MCF 10A (cell line): ENCODE measurements around the gene PELI3. TPM values are rescaled to one million over a fixed set of nuclear protein-coding genes. Genes with fewer than 3 reads are reported as not detected.
"Not testable (repeated sequence)": the region's sequence is repeated elsewhere in the genome, so short reads cannot be mapped to it uniquely, and the experiment has no call there.

Experiments used
- BruUV-seq: library from RNA; stranded (reverse); fragments of 400-500 nt; replicated peaks from 2 replicates; lab custom pipeline; 2021; lab: Mats Ljungman, UMichigan
- CTCF ChIA-PET: fragments of 300-600 bp; sonication (Branson Sonifier 250); formaldehyde crosslinking; extraction: SDS; loops from one replicate; lab custom pipeline; 2021; ENCODE audit warnings: antibody characterized with exemption, inconsistent platforms; lab: Yijun Ruan, JAX
- POLR2A ChIA-PET: fragments of 300-600, 350-650 bp; sonication (Branson Sonifier 250); formaldehyde crosslinking; extraction: SDS; loops from one replicate; lab custom pipeline; 2020; ENCODE audit warnings: antibody characterized with exemption, inconsistent platforms; lab: Yijun Ruan, JAX
- DNase-seq: peaks from one replicate; pipeline ENCODE4 v3.0.0-alpha.2; 2018; ENCODE audit not compliant: unreplicated experiment
- H3K27ac Mint-ChIP-seq: one replicate; pipeline ENCODE4 v1.8.0; 2022; ENCODE audit warnings: mild to moderate bottlenecking, low read depth, mixed read lengths; ENCODE audit not compliant: unreplicated experiment
- H3K27me3 Mint-ChIP-seq: one replicate; pipeline ENCODE4 v1.8.0; 2022; ENCODE audit warnings: mixed read lengths; ENCODE audit not compliant: insufficient read depth, unreplicated experiment
- H3K36me3 Mint-ChIP-seq: one replicate; pipeline ENCODE4 v1.8.0; 2022; ENCODE audit warnings: mild to moderate bottlenecking, moderate library complexity, mixed read lengths; ENCODE audit not compliant: insufficient read depth, unreplicated experiment
- H3K4me1 Mint-ChIP-seq: one replicate; pipeline ENCODE4 v1.8.0; 2022; ENCODE audit warnings: mixed read lengths; ENCODE audit not compliant: insufficient read depth, unreplicated experiment
- H3K4me3 Mint-ChIP-seq: one replicate; pipeline ENCODE4 v1.8.0; 2022; ENCODE audit warnings: mild to moderate bottlenecking, moderate library complexity, mixed read lengths; ENCODE audit not compliant: unreplicated experiment
- H3K9me3 Mint-ChIP-seq: one replicate; pipeline ENCODE4 v1.8.0; 2022; ENCODE audit warnings: mixed read lengths; ENCODE audit not compliant: unreplicated experiment
- intact Hi-C: fragments of 100-400 bp; cut with micrococcal nuclease; formaldehyde crosslinking; loops from 2 replicates; pipeline ENCODE4 v1.14.1; 2022
- total RNA-seq: library from RNA; stranded (reverse); gene quantifications from 2 replicates; pipeline ENCODE4 v1.2.3, GENCODE V29; 2022
- TF ChIP-seq, protein P1 (sequence below): fragments of 200-600 bp; IDR thresholded peaks from one replicate; pipeline ENCODE4 v1.8.0; 2022; ENCODE audit warnings: antibody characterized with exemption, mild to moderate bottlenecking; ENCODE audit not compliant: unreplicated experiment

Gene PELI3
- total RNA-seq, 1 experiment from 2014 or later, result 6.1 TPM

DNA sequence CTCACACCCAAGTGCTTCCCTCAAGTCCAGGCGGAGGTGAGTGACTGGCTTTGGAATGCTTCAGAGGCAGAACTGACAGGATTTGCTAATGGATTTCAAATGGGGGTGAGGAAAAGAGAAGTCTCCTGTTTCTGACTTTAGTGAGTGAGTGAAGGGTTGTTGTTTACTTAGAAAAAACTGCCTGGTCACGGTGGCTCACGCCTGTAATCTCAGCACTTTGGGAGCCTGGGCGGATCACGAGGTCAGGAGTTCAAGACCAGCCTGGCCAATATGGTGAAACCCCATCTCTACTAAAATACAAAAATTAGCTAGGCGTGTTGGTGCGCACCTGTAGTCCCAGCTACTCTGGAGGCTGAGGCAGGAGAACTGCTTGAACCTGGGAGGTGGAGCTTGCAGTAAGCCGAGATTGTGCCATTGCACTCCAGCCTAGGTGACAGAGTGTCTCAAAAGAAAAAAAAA is 34.8 kb upstream of the PELI3 start:
- DNase-seq, H3K27ac Mint-ChIP-seq, H3K9me3 Mint-ChIP-seq, H3K4me1 Mint-ChIP-seq, BruUV-seq, H3K27me3 Mint-ChIP-seq, H3K4me3 Mint-ChIP-seq, POLR2A ChIA-PET: not testable (repeated sequence)
- CTCF ChIA-PET, result interaction anchor here (0.7 kb wide), 1 partner anchor 33 kb away, joined by 4 read pairs; no protein-coding TSS in a partner anchor
- H3K36me3 Mint-ChIP-seq, result peaks cover 44% of the 10 kb centered on the region
- intact Hi-C loops, result loop anchor here (5.0 kb wide), 1 partner anchor 245 kb away; the partner anchor contains the start of gene RBM4B

DNA sequence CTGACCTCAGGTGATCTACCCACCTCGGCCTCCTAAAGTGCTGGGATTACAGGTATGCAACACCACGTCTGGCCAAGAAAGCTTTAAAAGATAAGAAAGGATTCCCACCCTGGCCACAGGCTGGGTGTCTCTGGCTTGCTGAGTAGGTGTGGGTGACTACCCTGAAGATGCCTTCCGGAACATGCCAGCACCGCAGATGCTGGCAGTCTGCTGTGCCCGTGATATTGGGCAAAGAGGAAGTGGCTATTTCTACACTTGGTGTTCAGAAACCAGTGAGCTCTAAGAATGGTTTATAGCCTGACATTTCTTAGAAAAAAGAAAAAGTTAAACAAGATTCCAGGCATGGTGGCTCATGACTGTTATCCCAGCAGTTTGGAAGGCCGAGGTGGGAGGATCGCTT is 34.1 kb upstream of the PELI3 start:
- Mint-ChIP-seq H3K4me1 (peaks cover under 1% of the 10 kb centered on the region), H3K36me3 (peaks cover 44% of the 10 kb centered on the region), H3K27me3 (no peaks in the 10 kb centered on the region), H3K9me3 (no peaks in the 10 kb centered on the region), H3K27ac (no peak overlapping the region), H3K4me3 (no peak overlapping the region)
- no peak for DNase-seq
- TF ChIP-seq, protein P1, sequence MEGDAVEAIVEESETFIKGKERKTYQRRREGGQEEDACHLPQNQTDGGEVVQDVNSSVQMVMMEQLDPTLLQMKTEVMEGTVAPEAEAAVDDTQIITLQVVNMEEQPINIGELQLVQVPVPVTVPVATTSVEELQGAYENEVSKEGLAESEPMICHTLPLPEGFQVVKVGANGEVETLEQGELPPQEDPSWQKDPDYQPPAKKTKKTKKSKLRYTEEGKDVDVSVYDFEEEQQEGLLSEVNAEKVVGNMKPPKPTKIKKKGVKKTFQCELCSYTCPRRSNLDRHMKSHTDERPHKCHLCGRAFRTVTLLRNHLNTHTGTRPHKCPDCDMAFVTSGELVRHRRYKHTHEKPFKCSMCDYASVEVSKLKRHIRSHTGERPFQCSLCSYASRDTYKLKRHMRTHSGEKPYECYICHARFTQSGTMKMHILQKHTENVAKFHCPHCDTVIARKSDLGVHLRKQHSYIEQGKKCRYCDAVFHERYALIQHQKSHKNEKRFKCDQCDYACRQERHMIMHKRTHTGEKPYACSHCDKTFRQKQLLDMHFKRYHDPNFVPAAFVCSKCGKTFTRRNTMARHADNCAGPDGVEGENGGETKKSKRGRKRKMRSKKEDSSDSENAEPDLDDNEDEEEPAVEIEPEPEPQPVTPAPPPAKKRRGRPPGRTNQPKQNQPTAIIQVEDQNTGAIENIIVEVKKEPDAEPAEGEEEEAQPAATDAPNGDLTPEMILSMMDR, result no peak
- ChIA-PET POLR2A (no interaction called here), CTCF (interaction anchor here (0.7 to 1.0 kb wide), 2 partner anchors 25 to 32 kb away, joined by 3 to 4 read pairs; no protein-coding TSS in a partner anchor)
- BruUV-seq, result no TSS peak
- intact Hi-C loops, result loop anchor here (5.0 kb wide), 1 partner anchor 245 kb away; the partner anchor contains the start of gene RBM4B

DNA sequence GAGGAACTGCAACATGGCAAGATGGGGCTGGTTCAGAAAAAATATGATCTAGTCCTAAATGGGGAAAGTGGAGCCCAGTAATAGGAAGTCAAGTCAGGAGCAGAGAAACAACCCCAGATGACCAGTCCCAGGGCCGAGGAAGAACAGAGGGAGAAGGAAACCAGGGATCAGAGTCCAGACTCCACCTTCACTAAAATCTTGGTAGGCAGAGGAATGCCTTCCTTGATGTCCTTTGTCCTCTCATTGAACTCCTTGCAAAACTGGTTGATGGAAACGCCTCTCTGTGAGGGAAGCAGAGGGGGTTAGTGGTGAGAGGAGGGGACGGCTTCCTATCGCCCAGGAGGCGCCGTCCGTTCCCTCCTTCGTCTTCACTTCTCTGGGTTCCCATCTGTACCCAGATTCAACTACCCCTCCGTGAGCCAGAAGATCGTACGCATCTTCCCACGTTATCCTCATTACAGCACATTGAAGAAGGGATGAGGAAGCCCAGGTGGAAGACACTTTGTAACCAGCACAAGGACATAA is 28.7 kb upstream of the PELI3 start:
- no TSS peak for BruUV-seq
- Mint-ChIP-seq H3K27ac (peak overlapping the region; percentile 97), H3K27me3 (no peaks in the 10 kb centered on the region), H3K4me1 (peaks cover 10% of the 10 kb centered on the region), H3K9me3 (no peaks in the 10 kb centered on the region), H3K36me3 (peaks cover 34% of the 10 kb centered on the region), H3K4me3 (peak overlapping the region; percentile 84)
- no peak for DNase-seq
- intact Hi-C loops, result loop anchor here (2.0 kb wide), 1 partner anchor 125 kb away; no protein-coding TSS in a partner anchor
- TF ChIP-seq, protein P1, result no peak
- POLR2A ChIA-PET, result interaction anchor here (0.8 to 2.1 kb wide), 14 partner anchors 14 to 240 kb away, joined by 3 to 25 read pairs (median 5); partner anchors contain the start of genes DPP3, PELI3, RBM14 and RBM4
- CTCF ChIA-PET, result interaction anchor here (0.6 to 1.7 kb wide), 9 partner anchors 10 to 568 kb away, joined by 3 to 12 read pairs (median 5); partner anchors contain the start of gene RBM4B

DNA sequence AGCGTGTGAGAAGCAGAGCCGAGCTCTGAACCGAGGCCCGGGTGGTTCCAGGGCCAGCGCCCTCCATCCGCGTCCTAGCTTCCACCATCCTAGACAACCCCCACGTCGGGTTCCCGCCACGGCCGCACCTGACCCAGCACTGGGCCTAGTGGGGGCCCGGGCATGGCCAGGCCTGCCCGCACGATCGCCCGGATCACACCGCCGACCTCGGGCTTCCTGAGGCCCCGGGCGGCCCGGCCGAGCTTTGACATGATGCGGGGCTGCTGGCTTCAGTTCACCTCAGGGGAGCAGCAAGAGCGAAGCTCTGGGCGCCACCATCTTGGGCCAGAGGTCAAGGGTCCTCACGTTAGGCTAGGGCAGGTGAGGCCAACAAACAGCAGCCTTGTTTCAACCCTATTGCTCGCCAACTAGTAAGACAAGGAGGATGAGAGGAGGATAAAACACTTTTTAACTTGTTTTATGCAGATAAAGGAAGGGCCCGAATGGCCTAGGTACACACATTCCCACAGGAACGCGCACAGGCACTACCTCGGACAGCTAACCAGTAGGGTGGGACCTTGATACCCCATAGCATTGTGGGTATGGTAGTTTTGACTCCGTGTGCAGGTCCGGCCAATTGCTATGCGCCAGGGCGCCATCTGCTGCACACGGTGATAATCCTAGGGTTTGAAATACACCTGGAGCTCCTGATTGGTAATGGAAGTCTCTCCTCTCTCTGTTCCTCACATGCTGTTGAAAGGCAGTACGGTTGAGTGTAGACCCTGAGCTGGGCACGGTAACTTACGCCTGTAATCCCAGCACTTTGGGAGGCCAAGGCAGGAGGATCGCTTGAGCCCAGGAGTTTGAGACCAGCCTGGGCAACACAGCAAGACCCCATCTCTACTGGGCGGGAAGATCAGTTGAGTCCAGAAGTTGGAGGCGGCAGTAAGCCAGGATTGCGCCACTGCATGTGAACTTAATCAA is 27.9 kb upstream of the PELI3 start, which contains the start of gene MRPL11:
TSS of gene MRPL11 (minus strand) at position 345 of the 963 bp plus-strand sequence. CDS start at position 251, 94 bp downstream.
- intact Hi-C loops, result loop anchor here (1.0 to 2.0 kb wide), 2 partner anchors 42 to 126 kb away; partner anchors contain the start of gene DPP3
- Mint-ChIP-seq H3K4me1 (peaks cover 18% of the 10 kb centered on the region), H3K4me3 (peak within 1 kb of the TSS; percentile 84), H3K9me3 (no peaks in the 10 kb centered on the region), H3K27me3 (no peaks in the 10 kb centered on the region), H3K27ac (peak within 1 kb of the TSS; percentile 97), H3K36me3 (peaks cover 27% of the 10 kb centered on the region)
- TF ChIP-seq, protein P1, result peak; percentile 62
- peak; percentile 95 for DNase-seq
- POLR2A ChIA-PET, result interaction anchor here (0.5 to 2.1 kb wide), 20 partner anchors 15 to 850 kb away, joined by 3 to 25 read pairs (median 4); partner anchors contain the start of genes BBS1, DPP3, PELI3 and RBM14
- BruUV-seq, result no TSS peak
- CTCF ChIA-PET, result interaction anchor here (0.5 to 1.9 kb wide), 23 partner anchors 9 to 1917 kb away, joined by 3 to 12 read pairs (median 5); partner anchors contain the start of genes NPAS4, PELI3 and RBM4B

DNA sequence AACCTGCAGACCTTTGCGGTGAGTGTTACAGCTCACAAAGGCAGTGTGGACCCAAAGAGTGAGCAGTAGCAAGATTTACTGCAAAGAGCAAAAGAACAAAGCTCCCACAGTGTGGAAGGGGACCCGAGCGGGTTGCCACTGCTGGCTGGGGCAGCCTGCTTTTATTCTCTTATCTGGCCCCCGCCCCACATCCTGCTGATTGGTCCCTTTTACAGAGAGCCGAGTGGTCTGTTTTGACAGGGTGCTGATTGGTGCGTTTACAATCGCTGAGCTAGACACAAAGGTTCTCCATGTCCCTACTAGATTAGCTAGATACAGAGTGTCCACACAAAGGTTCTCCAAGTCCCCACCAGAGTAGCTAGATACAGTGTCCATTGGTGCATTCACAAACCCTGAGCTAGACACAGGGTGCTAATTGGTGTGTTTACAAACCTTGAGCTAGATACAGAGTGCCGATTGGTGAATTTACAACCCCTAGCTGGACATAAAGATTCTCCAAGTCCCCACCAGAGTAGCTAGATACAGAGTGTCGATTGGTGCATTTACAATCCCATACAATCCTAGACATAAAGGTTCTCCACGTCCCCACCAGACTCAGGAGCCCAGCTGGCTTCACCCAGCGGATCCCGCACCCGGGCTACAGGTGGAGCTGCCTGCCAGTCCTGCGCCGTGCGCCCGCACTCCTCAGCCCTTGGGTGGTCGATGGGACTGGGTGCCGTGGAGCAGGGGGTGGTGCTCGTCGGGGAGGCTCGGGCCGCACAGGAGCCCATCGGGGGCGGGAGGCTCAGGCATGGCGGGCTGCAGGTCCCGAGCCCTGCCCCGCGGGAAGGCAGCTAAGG is 26.4 kb upstream of the PELI3 start:
- Mint-ChIP-seq H3K36me3 (peaks cover 18% of the 10 kb centered on the region), H3K4me1 (peaks cover 22% of the 10 kb centered on the region)
- H3K27me3 Mint-ChIP-seq, H3K4me3 Mint-ChIP-seq, intact Hi-C loops, H3K9me3 Mint-ChIP-seq, H3K27ac Mint-ChIP-seq, BruUV-seq, DNase-seq: not testable (repeated sequence)
- POLR2A ChIA-PET, result interaction anchor here (1.0 to 1.4 kb wide), 2 partner anchors 40 to 238 kb away, joined by 3 read pairs; partner anchors contain the start of gene DPP3
- CTCF ChIA-PET, result interaction anchor here (0.6 to 2.1 kb wide), 9 partner anchors 11 to 52 kb away, joined by 3 to 11 read pairs (median 5); partner anchors contain the start of gene NPAS4
